HUDEP-2 (cell line): ENCODE data around the gene SERAC1.

Experiments used
- DNase-seq, 76 experiments: peaks; one replicate each; lab custom pipeline; 2025; ENCODE audit not compliant: unreplicated experiment in 76 of 76; lab: John Stamatoyannopoulos, UW

Gene SERAC1

GRCh38 chr6:158083455-158084325 is 84.4 kb downstream of the SERAC1 start:
- DNase-seq = no peak

DNA sequence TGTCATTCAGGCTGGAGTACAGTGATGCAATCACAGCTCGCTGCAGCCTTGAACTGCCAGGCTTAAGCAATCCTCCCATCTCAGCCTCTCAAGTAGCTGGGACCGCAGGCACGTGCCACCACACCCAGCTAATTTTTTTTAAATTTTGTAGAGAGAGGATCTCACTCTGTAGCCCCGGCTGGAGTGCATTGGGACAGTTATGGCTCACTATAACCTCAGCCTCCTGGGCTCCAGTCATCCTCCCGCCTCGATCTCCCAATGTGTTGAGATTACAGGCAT is 86.5 kb downstream of the SERAC1 start:
- no peak for DNase-seq

GRCh38 chr6:158080849-158081656 is 87.0 kb downstream of the SERAC1 start:
- no peak for DNase-seq

- no peak for DNase-seq
Observed at GRCh38 chr6:158078320-158078719, 89.7 kb downstream of the SERAC1 start.

- no peak for DNase-seq
Observed at GRCh38 chr6:158077676-158078075, 90.4 kb downstream of the SERAC1 start.

DNA sequence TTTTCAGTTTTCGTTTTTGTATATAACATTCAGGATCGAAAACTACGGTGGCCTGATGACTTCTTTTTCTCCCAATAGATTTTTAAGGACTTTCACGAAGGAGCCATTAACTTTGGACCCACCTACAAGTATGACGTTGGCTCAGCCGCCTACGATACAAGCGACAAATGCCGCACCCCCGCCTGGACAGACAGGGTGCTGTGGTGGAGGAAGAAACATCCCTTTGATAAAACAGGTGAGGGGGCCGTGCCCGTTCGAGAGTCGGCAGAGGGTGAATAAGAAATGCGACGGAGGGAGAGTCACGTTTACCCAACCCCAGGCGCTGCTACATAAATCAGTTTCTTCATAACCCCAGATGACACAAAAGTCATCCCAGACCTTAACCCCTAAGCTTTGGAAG is 91.5 kb downstream of the SERAC1 start:
- no peak for DNase-seq

- no peak for DNase-seq
Observed at GRCh38 chr6:158073776-158074175, 94.3 kb downstream of the SERAC1 start.

DNA sequence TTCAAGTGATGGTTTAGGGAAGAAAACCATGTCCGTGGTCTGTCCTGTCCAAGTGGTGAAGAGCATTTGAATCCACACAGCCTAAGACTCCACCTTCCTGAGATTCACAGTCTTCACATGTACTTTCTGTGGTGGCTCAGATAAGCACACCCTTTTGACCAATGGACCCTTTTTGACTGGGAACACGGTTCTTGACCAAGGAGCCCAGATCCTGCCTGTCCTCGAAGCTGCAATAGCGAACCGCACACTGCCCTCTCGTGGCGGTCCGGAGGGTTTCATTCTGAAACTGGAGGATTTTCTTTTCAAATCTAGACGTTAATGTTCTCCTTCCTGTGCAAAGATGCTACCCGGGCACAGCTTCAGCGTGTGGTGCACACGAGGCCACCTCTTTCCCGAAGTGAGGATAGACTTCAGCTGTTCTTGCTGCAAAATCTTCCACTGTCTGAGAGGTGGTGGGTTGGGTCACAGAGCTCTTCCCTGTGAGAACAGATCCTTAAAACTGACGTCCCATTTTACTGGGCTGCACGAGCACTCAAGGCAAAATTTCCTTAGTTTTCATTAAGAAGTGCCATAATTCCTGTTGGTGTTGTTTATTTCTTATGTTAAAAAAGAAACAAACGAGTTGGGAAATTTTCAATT is 95.9 kb downstream of the SERAC1 start:
- peak in 68 of 76 experiments; percentile 11 to 74 (median 50) for DNase-seq

GRCh38 chr6:158071121-158072082 is 96.7 kb downstream of the SERAC1 start:
- DNase-seq = no peak

- no peak for DNase-seq
Observed at GRCh38 chr6:158070513-158070912, 97.5 kb downstream of the SERAC1 start.

DNA sequence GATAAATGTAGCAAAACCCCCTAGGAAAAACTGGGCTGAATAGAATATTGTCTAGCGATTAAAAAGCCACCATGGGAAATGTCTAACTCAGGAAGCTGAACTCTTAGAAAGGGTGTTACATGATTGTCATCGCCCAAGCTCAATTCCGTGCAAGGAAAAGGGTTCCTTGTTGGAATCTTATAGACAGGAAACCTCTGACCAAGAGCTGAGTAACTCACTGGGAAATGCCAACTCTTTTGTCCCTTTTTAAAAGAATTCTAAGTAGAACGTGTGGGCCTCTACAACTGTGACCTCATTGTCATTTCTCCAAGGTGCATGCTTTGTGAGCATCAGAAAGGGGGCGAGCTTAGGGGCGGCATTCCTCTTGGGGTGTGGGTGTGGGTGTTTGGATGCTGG is 98.3 kb downstream of the SERAC1 start:
- DNase-seq = no peak

- DNase-seq = no peak
Observed at GRCh38 chr6:158068893-158069799, 98.9 kb downstream of the SERAC1 start.

- DNase-seq = no peak
Observed at GRCh38 chr6:158068156-158068892, 99.7 kb downstream of the SERAC1 start.

- DNase-seq = no peak
Observed at GRCh38 chr6:158067436-158068015, 100.5 kb downstream of the SERAC1 start.

GRCh38 chr6:158066136-158066781 is 101.8 kb downstream of the SERAC1 start:
- DNase-seq = no peak

- no peak for DNase-seq
Observed at GRCh38 chr6:158064725-158065251, 103.3 kb downstream of the SERAC1 start.

- DNase-seq = no peak
Observed at GRCh38 chr6:158063736-158064135, 104.3 kb downstream of the SERAC1 start.
